NCI-H146 (cell line): Measurements from ENCODE around the gene CLCN6.
"Not testable (repeated sequence)": the region's sequence is repeated elsewhere in the genome, so short reads cannot be mapped to it uniquely, and the experiment has no call there.

ENCODE experiments used
- DNase-seq: peaks from one replicate; lab custom pipeline; 2025; lab: John Stamatoyannopoulos, UW

The CLCN6 gene

GRCh38 chr1:11796036-11796828 lies 9.8 kb upstream of the CLCN6 start:
- no peak for DNase-seq

- no peak for DNase-seq
These were observed 8.3 kb upstream of the CLCN6 start for GRCh38 chr1:11797525-11798216.

GRCh38 chr1:11799099-11799498 lies 6.9 kb upstream of the CLCN6 start:
- no peak for DNase-seq

GRCh38 chr1:11799896-11800295 lies 6.1 kb upstream of the CLCN6 start:
- DNase-seq: no peak

GRCh38 chr1:11800391-11800755 lies 5.6 kb upstream of the CLCN6 start:
- DNase-seq: no peak

GRCh38 chr1:11800756-11801433 lies 5.1 kb upstream of the CLCN6 start:
- no peak for DNase-seq

- no peak for DNase-seq
These were observed 3.4 kb upstream of the CLCN6 start for GRCh38 chr1:11802616-11802972.

GRCh38 chr1:11802973-11803885 lies 2.8 kb upstream of the CLCN6 start:
- no peak for DNase-seq

GRCh38 chr1:11803924-11804665 lies 1.9 kb upstream of the CLCN6 start:
- DNase-seq: not testable (repeated sequence)

- peak; percentile 42 for DNase-seq
These were observed 1.1 kb upstream of the CLCN6 start for GRCh38 chr1:11804666-11805421.

GRCh38 chr1:11806307-11806936 lies 431 bp downstream of the CLCN6 start:
- DNase-seq: no peak

GRCh38 chr1:11807133-11807532 lies 1.1 kb downstream of the CLCN6 start:
- no peak for DNase-seq

GRCh38 chr1:11813021-11813420 lies 7.0 kb downstream of the CLCN6 start:
- no peak for DNase-seq

GRCh38 chr1:11817192-11817591 lies 11.2 kb downstream of the CLCN6 start:
- DNase-seq: no peak

GRCh38 chr1:11822091-11822490 lies 16.1 kb downstream of the CLCN6 start:
- no peak for DNase-seq

- no peak for DNase-seq
These were observed 17.6 kb downstream of the CLCN6 start for GRCh38 chr1:11823366-11824137.

- no peak for DNase-seq
These were observed 19.1 kb downstream of the CLCN6 start for GRCh38 chr1:11825131-11825530.

GRCh38 chr1:11826946-11827345 lies 21.0 kb downstream of the CLCN6 start:
- DNase-seq: no peak

- DNase-seq: no peak
These were observed 22.5 kb downstream of the CLCN6 start for GRCh38 chr1:11828511-11828910.
